Measurements from ENCODE around the gene PAOX.

The PAOX gene

GRCh38 chr10:133350283-133350949 is 28.6 kb upstream of the PAOX start:
- no peak for DNase-seq

GRCh38 chr10:133350950-133351329 is 28.1 kb upstream of the PAOX start:
- no peak for DNase-seq

GRCh38 chr10:133351408-133352318 is 27.4 kb upstream of the PAOX start:
- no peak for DNase-seq

GRCh38 chr10:133353202-133353959 is 25.7 kb upstream of the PAOX start:
- DNase-seq, result no peak

GRCh38 chr10:133353988-133354605 is 25.0 kb upstream of the PAOX start:
- DNase-seq, result no peak

- no peak for DNase-seq
Measured at GRCh38 chr10:133354672-133355240, 24.3 kb upstream of the PAOX start.

GRCh38 chr10:133355266-133355665 is 23.8 kb upstream of the PAOX start:
- no peak for DNase-seq

- DNase-seq, result no peak
Measured at GRCh38 chr10:133355991-133356390, 23.1 kb upstream of the PAOX start.

- no peak for DNase-seq
Measured at GRCh38 chr10:133356549-133357284, 22.3 kb upstream of the PAOX start.

- DNase-seq, result no peak
Measured at GRCh38 chr10:133357285-133358161, 21.5 kb upstream of the PAOX start, which contains the start of gene FUOM. TSS of gene FUOM (minus strand) at chr10:133358019. CDS start at chr10:133358007, 12 bp downstream.

GRCh38 chr10:133358162-133358924 is 20.7 kb upstream of the PAOX start:
- no peak for DNase-seq

- no peak for DNase-seq
Measured at GRCh38 chr10:133358925-133359310, 20.1 kb upstream of the PAOX start.

- DNase-seq, result no peak
Measured at GRCh38 chr10:133359554-133359971, 19.5 kb upstream of the PAOX start.

GRCh38 chr10:133359972-133360610 is 19.0 kb upstream of the PAOX start:
- DNase-seq, result no peak

- DNase-seq, result no peak
Measured at GRCh38 chr10:133361227-133361626, 17.8 kb upstream of the PAOX start.

GRCh38 chr10:133361773-133362441 is 17.2 kb upstream of the PAOX start:
- DNase-seq, result no peak

- no peak for DNase-seq
Measured at GRCh38 chr10:133362846-133363245, 16.2 kb upstream of the PAOX start.

GRCh38 chr10:133364645-133365431 is 14.2 kb upstream of the PAOX start:
- DNase-seq, result no peak
